T-helper 1 cell treated with Interleukin-12 subunit alpha and Interleukin-12 subunit beta and Interleukin-4 antibody, amounts not matched to agents 30 μg/mL and 1 μg/mL, for 36 hours (primary cell): ENCODE measurements around the gene HOXC11.

ENCODE experiments used
- H3K27ac Mint-ChIP-seq: one replicate; pipeline ENCODE4 v1.8.0; 2021; ENCODE audit warnings: mild to moderate bottlenecking, mixed read lengths
- H3K27me3 Mint-ChIP-seq: one replicate; pipeline ENCODE4 v1.8.0; 2021; ENCODE audit warnings: low read depth, mixed read lengths
- H3K36me3 Mint-ChIP-seq: one replicate; pipeline ENCODE4 v1.8.0; 2021; ENCODE audit warnings: low read depth, mixed read lengths
- H3K4me1 Mint-ChIP-seq: one replicate; pipeline ENCODE4 v1.8.0; 2021; ENCODE audit warnings: low read depth, mixed read lengths
- H3K4me3 Mint-ChIP-seq: one replicate; pipeline ENCODE4 v1.8.0; 2021; ENCODE audit warnings: mild to moderate bottlenecking, moderate library complexity, mixed read lengths
- H3K9me3 Mint-ChIP-seq: one replicate; pipeline ENCODE4 v1.8.0; 2021; ENCODE audit warnings: mixed read lengths

HOXC11 gene

GRCh38 chr12:53988541-53989226 lies 15.8 kb downstream of the HOXC11 start:
- Mint-ChIP-seq H3K4me3 (no peak overlapping the region), H3K27me3 (peaks cover 97% of the 10 kb centered on the region), H3K27ac (peak overlapping the region; percentile 9), H3K4me1 (peaks cover 26% of the 10 kb centered on the region), H3K36me3 (no peaks in the 10 kb centered on the region), H3K9me3 (no peaks in the 10 kb centered on the region)

- peaks cover 98% of the 10 kb centered on the region for H3K27me3 Mint-ChIP-seq
- H3K4me1 Mint-ChIP-seq = peaks cover 28% of the 10 kb centered on the region
- no peak overlapping the region for H3K4me3 Mint-ChIP-seq
- peak overlapping the region; percentile 46 for H3K27ac Mint-ChIP-seq
- H3K36me3 Mint-ChIP-seq = peaks cover 4% of the 10 kb centered on the region
- no peaks in the 10 kb centered on the region for H3K9me3 Mint-ChIP-seq
Observed at GRCh38 chr12:53989227-53990113, 16.5 kb downstream of the HOXC11 start.

- Mint-ChIP-seq H3K9me3 (no peaks in the 10 kb centered on the region), H3K27me3 (peaks cover 98% of the 10 kb centered on the region), H3K4me1 (peaks cover 30% of the 10 kb centered on the region), H3K4me3 (no peak overlapping the region), H3K27ac (no peak overlapping the region), H3K36me3 (peaks cover 5% of the 10 kb centered on the region)
Observed at GRCh38 chr12:53990311-53991076, 17.6 kb downstream of the HOXC11 start.

- peaks cover 31% of the 10 kb centered on the region for H3K4me1 Mint-ChIP-seq
- H3K4me3 Mint-ChIP-seq = no peak overlapping the region
Observed at GRCh38 chr12:53991077-53991460, 18.1 kb downstream of the HOXC11 start.

DNA sequence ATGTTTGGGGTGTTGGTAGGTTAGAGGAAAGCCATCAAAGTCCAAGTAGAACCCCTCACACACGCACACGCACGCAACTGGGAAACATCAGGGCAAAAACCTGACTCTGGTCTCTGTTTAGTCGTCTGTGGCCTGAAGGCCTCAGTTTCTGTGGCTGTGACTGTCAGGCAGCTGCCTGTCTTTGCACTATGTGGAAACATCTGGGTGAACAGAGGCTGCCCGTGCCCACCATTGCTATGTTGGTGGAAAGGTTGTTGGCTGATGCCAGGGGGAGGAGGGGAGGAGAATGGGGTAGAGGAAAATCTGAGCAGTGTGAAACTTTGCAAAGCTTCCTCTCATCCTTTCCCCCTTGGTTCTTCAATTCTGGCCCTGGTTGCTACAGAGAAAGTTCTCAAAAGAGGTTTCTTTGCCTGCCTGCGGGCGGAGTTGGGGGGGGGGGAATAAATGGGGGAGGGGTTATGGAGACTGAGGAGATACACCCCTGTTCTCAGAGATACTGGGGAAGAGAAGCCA lies 19.5 kb downstream of the HOXC11 start:
- no peak overlapping the region for H3K27ac Mint-ChIP-seq
- no peak overlapping the region for H3K4me3 Mint-ChIP-seq
- peaks cover 99% of the 10 kb centered on the region for H3K27me3 Mint-ChIP-seq

More at GRCh38 chr12:53991077-53991460, 18.1 kb downstream of the HOXC11 start:
- H3K27me3 Mint-ChIP-seq = peaks cover 100% of the 10 kb centered on the region
- no peak overlapping the region for H3K27ac Mint-ChIP-seq
- no peaks in the 10 kb centered on the region for H3K9me3 Mint-ChIP-seq
- H3K36me3 Mint-ChIP-seq = peaks cover 5% of the 10 kb centered on the region

GRCh38 chr12:53993162-53994008 lies 20.5 kb downstream of the HOXC11 start:
- Mint-ChIP-seq H3K4me3 (no peak overlapping the region), H3K27ac (peak overlapping the region; percentile 75), H3K36me3 (peaks cover 5% of the 10 kb centered on the region), H3K27me3 (peaks cover 99% of the 10 kb centered on the region), H3K9me3 (no peaks in the 10 kb centered on the region), H3K4me1 (peaks cover 29% of the 10 kb centered on the region)

More for the DNA sequence above, 19.5 kb downstream of the HOXC11 start:
- peaks cover 5% of the 10 kb centered on the region for H3K36me3 Mint-ChIP-seq
- no peaks in the 10 kb centered on the region for H3K9me3 Mint-ChIP-seq
- H3K4me1 Mint-ChIP-seq = peaks cover 29% of the 10 kb centered on the region

DNA sequence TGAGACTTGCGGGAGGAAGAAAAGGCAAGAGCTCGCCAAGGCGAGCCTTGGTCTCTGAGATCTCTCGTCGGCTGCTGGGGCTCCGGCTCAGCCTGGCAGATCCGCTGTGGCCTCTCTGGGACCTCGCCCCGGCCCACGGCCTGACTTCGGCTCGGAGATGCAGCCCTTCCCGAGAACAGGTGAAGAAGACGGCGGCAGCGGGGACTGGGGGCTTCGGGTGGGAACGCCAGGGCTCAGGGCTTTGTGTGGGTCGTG lies 21.0 kb downstream of the HOXC11 start:
- H3K9me3 Mint-ChIP-seq = no peaks in the 10 kb centered on the region
- peaks cover 28% of the 10 kb centered on the region for H3K4me1 Mint-ChIP-seq
- peaks cover 5% of the 10 kb centered on the region for H3K36me3 Mint-ChIP-seq
- no peak overlapping the region for H3K4me3 Mint-ChIP-seq
- peaks cover 99% of the 10 kb centered on the region for H3K27me3 Mint-ChIP-seq
- H3K27ac Mint-ChIP-seq = peak overlapping the region; percentile 75

- Mint-ChIP-seq H3K4me1 (peaks cover 23% of the 10 kb centered on the region), H3K27me3 (peaks cover 99% of the 10 kb centered on the region), H3K36me3 (peaks cover 5% of the 10 kb centered on the region), H3K4me3 (no peak overlapping the region), H3K9me3 (no peaks in the 10 kb centered on the region), H3K27ac (peak overlapping the region; percentile 75)
Observed at GRCh38 chr12:53994264-53995001, 21.5 kb downstream of the HOXC11 start.

- no peak overlapping the region for H3K27ac Mint-ChIP-seq
- H3K9me3 Mint-ChIP-seq = no peaks in the 10 kb centered on the region
- peaks cover 19% of the 10 kb centered on the region for H3K4me1 Mint-ChIP-seq
- peaks cover 5% of the 10 kb centered on the region for H3K36me3 Mint-ChIP-seq
- peak overlapping the region; percentile 76 for H3K4me3 Mint-ChIP-seq
- H3K27me3 Mint-ChIP-seq = peaks cover 99% of the 10 kb centered on the region
Observed at GRCh38 chr12:53995002-53995377, 22.1 kb downstream of the HOXC11 start.

GRCh38 chr12:53995378-53996239 lies 22.7 kb downstream of the HOXC11 start:
- peaks cover 15% of the 10 kb centered on the region for H3K4me1 Mint-ChIP-seq
- peaks cover 96% of the 10 kb centered on the region for H3K27me3 Mint-ChIP-seq
- H3K9me3 Mint-ChIP-seq = no peaks in the 10 kb centered on the region
- peak overlapping the region; percentile 76 for H3K4me3 Mint-ChIP-seq
- peak overlapping the region; percentile 59 for H3K27ac Mint-ChIP-seq
- H3K36me3 Mint-ChIP-seq = peaks cover 5% of the 10 kb centered on the region

DNA sequence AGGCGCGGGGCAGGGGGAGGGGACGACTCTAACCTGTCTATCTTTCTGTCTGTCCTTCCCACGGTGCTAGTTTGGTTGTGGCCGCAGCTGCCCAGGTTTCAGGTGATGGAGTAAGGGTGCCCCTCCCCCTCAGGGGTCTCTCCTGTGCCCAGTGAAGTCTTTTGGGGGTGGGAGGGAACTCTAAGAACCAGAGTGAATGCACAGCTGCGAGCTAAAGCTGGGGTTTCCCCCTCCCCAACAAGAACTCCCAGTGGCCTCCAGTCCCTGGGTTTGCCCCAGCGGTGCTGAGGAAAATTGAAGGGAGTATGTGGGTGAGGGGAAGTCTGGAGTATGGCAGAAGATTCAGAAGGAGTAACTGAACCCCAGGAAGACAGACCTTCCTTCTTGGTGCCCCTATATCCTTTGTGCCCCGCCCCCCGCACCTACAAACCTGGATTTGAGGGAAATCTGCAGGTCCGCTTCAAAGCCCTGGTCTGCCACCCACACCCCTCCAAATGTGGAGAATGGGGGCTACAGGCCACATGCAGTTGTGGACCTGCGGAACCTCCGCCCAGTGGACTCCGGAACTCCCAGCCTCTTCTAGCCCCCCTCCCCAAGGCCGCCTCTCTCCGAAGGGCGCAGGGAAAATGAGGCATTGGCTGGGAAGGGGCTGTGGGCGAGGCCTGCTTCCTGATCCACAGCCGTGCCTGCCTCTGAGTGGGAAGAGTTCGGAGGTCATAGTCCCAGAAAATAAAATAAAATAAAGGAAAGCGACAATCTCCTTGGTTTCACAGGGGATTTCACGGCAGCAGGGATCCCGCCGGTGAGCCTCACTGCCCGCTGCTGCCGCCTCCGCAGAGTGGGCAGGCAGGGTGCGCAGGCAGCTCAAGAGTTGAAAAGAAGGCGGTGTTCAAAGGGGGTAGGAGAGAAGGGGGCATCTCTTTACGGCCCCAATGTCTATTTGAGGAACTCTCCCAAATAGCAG lies 23.6 kb downstream of the HOXC11 start:
- Mint-ChIP-seq H3K36me3 (peaks cover 5% of the 10 kb centered on the region), H3K9me3 (no peaks in the 10 kb centered on the region), H3K4me3 (peak overlapping the region; percentile 76), H3K27me3 (peaks cover 96% of the 10 kb centered on the region), H3K4me1 (peaks cover 15% of the 10 kb centered on the region), H3K27ac (no peak overlapping the region)
